GM12878 (cell line): Measurements from ENCODE around the gene EZH2.

Source experiments
- ATF7 ChIP-seq: fragments of 450-650 bp; IDR thresholded peaks from 2 replicates; pipeline ENCODE4 v1.6.1; 2016; ENCODE audit warnings: low read depth, mild to moderate bottlenecking
- CTCF ChIP-seq, 3 experiments: IDR thresholded peaks in 2 of 3; conservative IDR thresholded peaks in 1 of 3; 2 replicates each; pipeline ENCODE4 v1.5.1; 2011; ENCODE audit warnings: low read depth in 3 of 3, low read length in 3 of 3, mild to moderate bottlenecking in 3 of 3, control low read depth in 2 of 3, moderate library complexity in 2 of 3, inconsistent platforms in 1 of 3, mixed read lengths in 1 of 3; ENCODE audit not compliant: control insufficient read depth in 2 of 3, insufficient read depth in 1 of 3; ENCODE audit errors: extremely low read depth in 1 of 3
- ESRRA ChIP-seq: IDR thresholded peaks from 2 replicates; pipeline ENCODE4 v1.6.1; 2012; ENCODE audit warnings: mild to moderate bottlenecking, low read length, improper control_type of control experiment
- FOXM1 ChIP-seq: IDR thresholded peaks from 2 replicates; pipeline ENCODE4 v1.6.1; 2012; ENCODE audit warnings: low read depth, mild to moderate bottlenecking, inconsistent platforms, low read length, moderate library complexity
- JUND ChIP-seq: IDR thresholded peaks from 2 replicates; pipeline ENCODE4 v1.6.1; 2012; ENCODE audit warnings: low read depth, mild to moderate bottlenecking, low read length, improper control_type of control experiment, moderate library complexity
- MAX ChIP-seq: IDR thresholded peaks from 2 replicates; pipeline ENCODE4 v1.6.1; 2012; ENCODE audit warnings: low read depth, low read length, improper control_type of control experiment
- MXI1 ChIP-seq: fragments of 150-350 bp; IDR thresholded peaks from 2 replicates; pipeline ENCODE4 v1.6.1; 2011; ENCODE audit warnings: low read depth, mild to moderate bottlenecking, inconsistent platforms, low read length, improper control_type of control experiment
- NFIC ChIP-seq: IDR thresholded peaks from 2 replicates; pipeline ENCODE4 v1.6.1; 2012; ENCODE audit warnings: low read depth, mild to moderate bottlenecking, inconsistent platforms, low read length, moderate library complexity
- NKRF ChIP-seq: fragments of 450-650 bp; conservative IDR thresholded peaks from 2 replicates; pipeline ENCODE4 v1.6.1; 2017; ENCODE audit warnings: mild to moderate bottlenecking, moderate library complexity
- POLR2AphosphoS5 ChIP-seq: IDR thresholded peaks from 2 replicates; pipeline ENCODE4 v1.6.1; 2011; ENCODE audit warnings: mild to moderate bottlenecking, low read length, inconsistent platforms
- REST ChIP-seq: IDR thresholded peaks from 2 replicates; pipeline ENCODE4 v1.6.1; 2012; ENCODE audit warnings: mild to moderate bottlenecking, low read depth, low read length
- SPI1 ChIP-seq: IDR thresholded peaks from 2 replicates; pipeline ENCODE4 v1.6.1; 2011; ENCODE audit warnings: low read depth, mild to moderate bottlenecking, low read length, moderate library complexity, borderline replicate concordance; ENCODE audit not compliant: insufficient read depth
- TARDBP ChIP-seq: IDR thresholded peaks from 2 replicates; pipeline ENCODE4 v1.6.1; 2016; ENCODE audit warnings: borderline replicate concordance
- USF2 ChIP-seq: IDR thresholded peaks from 2 replicates; pipeline ENCODE4 v1.6.1; 2011; ENCODE audit warnings: low read depth, low read length, improper control_type of control experiment, borderline replicate concordance

GRCh38 chr7:148866362-148866761, 17.7 kb downstream of the EZH2 start:
- no peak for TF ChIP-seq NFIC
- no peak for TF ChIP-seq CTCF (IDR thresholded peaks at IDR 0.05 in 2 of 3, conservative IDR thresholded peaks at IDR 0.05 in 1 of 3; ENCODE audit: control insufficient read depth in 2 of 3, extremely low read depth in 1 of 3, insufficient read depth in 1 of 3, low read depth in 3 of 3, low read length in 3 of 3)
- TF ChIP-seq USF2: no peak
- no peak for TF ChIP-seq NKRF
- no peak for TF ChIP-seq ESRRA
- TF ChIP-seq SPI1: no peak
- TF ChIP-seq POLR2AphosphoS5: no peak
- no peak for TF ChIP-seq ATF7
- no peak for TF ChIP-seq MAX
- no peak for TF ChIP-seq JUND
- no peak for TF ChIP-seq REST
- TF ChIP-seq MXI1: no peak
- TF ChIP-seq FOXM1: no peak
- no peak for TF ChIP-seq TARDBP
